Measurements from ENCODE around the gene FMNL2.

FMNL2 gene

GRCh38 chr2:152475982-152476381 lies 141.0 kb downstream of the FMNL2 start:
- DNase-seq, result no peak

GRCh38 chr2:152477347-152478092 lies 142.5 kb downstream of the FMNL2 start:
- DNase-seq, result no peak

GRCh38 chr2:152479282-152479681 lies 144.3 kb downstream of the FMNL2 start:
- no peak for DNase-seq

GRCh38 chr2:152480821-152481399 lies 145.9 kb downstream of the FMNL2 start:
- no peak for DNase-seq

- DNase-seq, result no peak
Observed at GRCh38 chr2:152481881-152482583, 147.1 kb downstream of the FMNL2 start.

- DNase-seq, result no peak
Observed at GRCh38 chr2:152483276-152484063, 148.5 kb downstream of the FMNL2 start.

GRCh38 chr2:152485954-152486736 lies 151.2 kb downstream of the FMNL2 start:
- DNase-seq, result no peak

GRCh38 chr2:152486737-152487400 lies 151.9 kb downstream of the FMNL2 start:
- DNase-seq, result no peak

- no peak for DNase-seq
Observed at GRCh38 chr2:152488075-152488474, 153.1 kb downstream of the FMNL2 start.

GRCh38 chr2:152489364-152489763 lies 154.4 kb downstream of the FMNL2 start:
- no peak for DNase-seq

GRCh38 chr2:152490686-152491455 lies 155.9 kb downstream of the FMNL2 start:
- no peak for DNase-seq

GRCh38 chr2:152492131-152492530 lies 157.2 kb downstream of the FMNL2 start:
- no peak for DNase-seq

- DNase-seq, result no peak
Observed at GRCh38 chr2:152492911-152493310, 157.9 kb downstream of the FMNL2 start.

GRCh38 chr2:152493417-152493816 lies 158.4 kb downstream of the FMNL2 start:
- DNase-seq, result no peak

- no peak for DNase-seq
Observed at GRCh38 chr2:152493945-152494528, 159.1 kb downstream of the FMNL2 start.

GRCh38 chr2:152496371-152496770 lies 161.4 kb downstream of the FMNL2 start:
- no peak for DNase-seq

- no peak for DNase-seq
Observed at GRCh38 chr2:152497481-152498052, 162.6 kb downstream of the FMNL2 start.

GRCh38 chr2:152499331-152499816 lies 164.4 kb downstream of the FMNL2 start:
- DNase-seq, result no peak

- DNase-seq, result no peak
Observed at GRCh38 chr2:152499896-152500735, 165.1 kb downstream of the FMNL2 start.
